ENCODE data around the gene BEST1.

GRCh38 chr11:61954851-61955421, 4.8 kb downstream of the BEST1 start:
- TF ChIP-seq, protein P1, sequence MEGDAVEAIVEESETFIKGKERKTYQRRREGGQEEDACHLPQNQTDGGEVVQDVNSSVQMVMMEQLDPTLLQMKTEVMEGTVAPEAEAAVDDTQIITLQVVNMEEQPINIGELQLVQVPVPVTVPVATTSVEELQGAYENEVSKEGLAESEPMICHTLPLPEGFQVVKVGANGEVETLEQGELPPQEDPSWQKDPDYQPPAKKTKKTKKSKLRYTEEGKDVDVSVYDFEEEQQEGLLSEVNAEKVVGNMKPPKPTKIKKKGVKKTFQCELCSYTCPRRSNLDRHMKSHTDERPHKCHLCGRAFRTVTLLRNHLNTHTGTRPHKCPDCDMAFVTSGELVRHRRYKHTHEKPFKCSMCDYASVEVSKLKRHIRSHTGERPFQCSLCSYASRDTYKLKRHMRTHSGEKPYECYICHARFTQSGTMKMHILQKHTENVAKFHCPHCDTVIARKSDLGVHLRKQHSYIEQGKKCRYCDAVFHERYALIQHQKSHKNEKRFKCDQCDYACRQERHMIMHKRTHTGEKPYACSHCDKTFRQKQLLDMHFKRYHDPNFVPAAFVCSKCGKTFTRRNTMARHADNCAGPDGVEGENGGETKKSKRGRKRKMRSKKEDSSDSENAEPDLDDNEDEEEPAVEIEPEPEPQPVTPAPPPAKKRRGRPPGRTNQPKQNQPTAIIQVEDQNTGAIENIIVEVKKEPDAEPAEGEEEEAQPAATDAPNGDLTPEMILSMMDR (IDR thresholded peaks at IDR 0.05; ENCODE audit: low read depth, low read length), result no peak
- TF ChIP-seq MYC (IDR thresholded peaks at IDR 0.05; ENCODE audit: low read depth, low read length), result 0 out of 2 replicates have a peak, but pooled peaks have one; percentile 23

Data from NB4 (cell line).